NOMO-1 treated with dmso at 0.1 percent for 144 hours (cell line): ENCODE measurements around the gene MUC5B.
"Not testable (repeated sequence)": the region's sequence is repeated elsewhere in the genome, so short reads cannot be mapped to it uniquely, and the experiment has no call there.

Experiments used
- DNase-seq: peaks from one replicate; lab custom pipeline; 2025; ENCODE audit not compliant: unreplicated experiment; lab: John Stamatoyannopoulos, UW

MUC5B gene

GRCh38 chr11:1222491-1223345 is at the start of gene MUC5B:
Gene MUC5B, plus strand, starts transcription at chr11:1223066. Its CDS starts 58 bp downstream, at chr11:1223124.
- no peak for DNase-seq

- DNase-seq = not testable (repeated sequence)
Measured at GRCh38 chr11:1173396-1173795, 49.5 kb upstream of the MUC5B start.

GRCh38 chr11:1174441-1175370 is 48.2 kb upstream of the MUC5B start:
- no peak for DNase-seq

GRCh38 chr11:1175461-1176223 is 47.2 kb upstream of the MUC5B start:
- no peak for DNase-seq

GRCh38 chr11:1176224-1177019 is 46.4 kb upstream of the MUC5B start:
- DNase-seq = no peak

- DNase-seq = no peak
Measured at GRCh38 chr11:1177020-1177770, 45.7 kb upstream of the MUC5B start.

GRCh38 chr11:1177771-1178090 is 45.1 kb upstream of the MUC5B start:
- DNase-seq = no peak

- DNase-seq = no peak
Measured at GRCh38 chr11:1178201-1178885, 44.5 kb upstream of the MUC5B start.

GRCh38 chr11:1178906-1179305 is 44.0 kb upstream of the MUC5B start:
- DNase-seq = no peak

GRCh38 chr11:1179641-1180040 is 43.2 kb upstream of the MUC5B start:
- no peak for DNase-seq

GRCh38 chr11:1180171-1180570 is 42.7 kb upstream of the MUC5B start:
- DNase-seq = no peak

GRCh38 chr11:1180947-1181391 is 41.9 kb upstream of the MUC5B start:
- DNase-seq = no peak

GRCh38 chr11:1181420-1181819 is 41.4 kb upstream of the MUC5B start:
- no peak for DNase-seq

GRCh38 chr11:1181853-1182535 is 40.9 kb upstream of the MUC5B start:
- no peak for DNase-seq

- not testable (repeated sequence) for DNase-seq
Measured at GRCh38 chr11:1184139-1184538, 38.7 kb upstream of the MUC5B start.

GRCh38 chr11:1188451-1189130 is 34.3 kb upstream of the MUC5B start:
- DNase-seq = not testable (repeated sequence)

GRCh38 chr11:1189816-1190215 is 33.0 kb upstream of the MUC5B start:
- not testable (repeated sequence) for DNase-seq
